GM23338 (cell line): ENCODE data around the gene PCBP3. TPM values are rescaled to one million over a fixed set of nuclear protein-coding genes. Genes with fewer than 3 reads are reported as not detected.

Experiments
- ATAC-seq: fragments of 200-7000 bp; cut with Tn5 transposase; 3 replicates; pipeline ENCODE4 v1.9.1; 2020
- DNase-seq: peaks from one replicate; pipeline ENCODE4 v3.0.0-alpha.2; 2015; ENCODE audit warnings: low spot score
- H2AFZ ChIP-seq: fragments of 200-600 bp; sonication (generic); 2 replicates; pipeline ENCODE4 v1.8.0; 2016; ENCODE audit warnings: antibody characterized with exemption, mild to moderate bottlenecking, moderate library complexity
- H3F3A ChIP-seq: fragments of 200-600 bp; sonication (generic); replicated peaks from 2 replicates; pipeline ENCODE4 v1.8.0; 2017; ENCODE audit warnings: antibody characterized with exemption, mixed run types, low read depth
- H3K27ac ChIP-seq: fragments of 200-600 bp; sonication (generic); 2 replicates; pipeline ENCODE4 v1.6.1; 2016; ENCODE audit warnings: low read depth
- H3K27me3 ChIP-seq: fragments of 200-600 bp; sonication (generic); 2 replicates; pipeline ENCODE4 v1.8.0; 2016; ENCODE audit warnings: mild to moderate bottlenecking, mixed run types, moderate library complexity; ENCODE audit not compliant: insufficient read depth
- H3K36me3 ChIP-seq: fragments of 200-600 bp; sonication (generic); 2 replicates; pipeline ENCODE4 v1.8.0; 2016; ENCODE audit warnings: mild to moderate bottlenecking; ENCODE audit not compliant: insufficient read depth
- H3K4me1 ChIP-seq: fragments of 200-600 bp; sonication (generic); 2 replicates; pipeline ENCODE4 v1.8.0; 2016; ENCODE audit warnings: mild to moderate bottlenecking, moderate library complexity; ENCODE audit not compliant: insufficient read depth
- H3K4me2 ChIP-seq: fragments of 200-600 bp; sonication (generic); 2 replicates; pipeline ENCODE4 v1.7.1; 2017; ENCODE audit warnings: mixed run types
- H3K4me3 ChIP-seq: fragments of 200-600 bp; sonication (generic); 2 replicates; pipeline ENCODE4 v1.6.1; 2016; ENCODE audit warnings: mixed run types
- H3K79me2 ChIP-seq: fragments of 200-600 bp; sonication (generic); replicated peaks from 2 replicates; pipeline ENCODE4 v1.8.0; 2017; ENCODE audit warnings: mild to moderate bottlenecking; ENCODE audit not compliant: insufficient read depth
- H3K9me2 ChIP-seq: fragments of 200-600 bp; sonication (generic); 2 replicates; pipeline ENCODE4 v1.8.0; 2017; ENCODE audit not compliant: insufficient read depth
- H4K20me1 ChIP-seq: fragments of 200-600 bp; sonication (generic); replicated peaks from 2 replicates; pipeline ENCODE4 v1.8.0; 2017; ENCODE audit warnings: mild to moderate bottlenecking; ENCODE audit not compliant: insufficient read depth
- H3K27ac Mint-ChIP-seq: 2 replicates; pipeline ENCODE4 v1.8.0; 2020; ENCODE audit warnings: inconsistent platforms, mild to moderate bottlenecking, moderate library complexity, mixed read lengths
- H3K27me3 Mint-ChIP-seq: 3 replicates; pipeline ENCODE4 v1.8.0; 2022; ENCODE audit warnings: low read depth, mild to moderate bottlenecking, moderate library complexity, mixed read lengths, inconsistent platforms; ENCODE audit not compliant: insufficient read depth, poor library complexity
- H3K36me3 Mint-ChIP-seq: 3 replicates; pipeline ENCODE4 v1.8.0; 2021; ENCODE audit warnings: low read depth, mild to moderate bottlenecking, inconsistent platforms, moderate library complexity, mixed read lengths
- H3K4me1 Mint-ChIP-seq: 3 replicates; pipeline ENCODE4 v1.8.0; 2020; ENCODE audit warnings: mild to moderate bottlenecking, inconsistent platforms, mixed read lengths
- H3K4me3 Mint-ChIP-seq: 3 replicates; pipeline ENCODE4 v1.8.0; 2021; ENCODE audit warnings: moderate library complexity, mild to moderate bottlenecking, inconsistent platforms, mixed read lengths
- H3K9me3 Mint-ChIP-seq: 3 replicates; pipeline ENCODE4 v1.8.0; 2020; ENCODE audit warnings: moderate library complexity, mild to moderate bottlenecking, inconsistent platforms, mixed read lengths
- CREB1 ChIP-seq: fragments of 250-450 bp; sonication (Bioruptor Pico); IDR thresholded peaks from 2 replicates; pipeline ENCODE4 v1.5.0; 2020; ENCODE audit warnings: low read depth, mild to moderate bottlenecking, moderate library complexity
- EZH2 ChIP-seq: fragments of 200-600 bp; sonication (generic); IDR thresholded peaks from one replicate; pipeline ENCODE4 v1.8.0; 2017; ENCODE audit warnings: antibody characterized with exemption, mild to moderate bottlenecking, low read depth; ENCODE audit not compliant: unreplicated experiment
- JUNB ChIP-seq: IDR thresholded peaks from one replicate; pipeline ENCODE4 v1.6.1; 2016; ENCODE audit warnings: antibody characterized with exemption; ENCODE audit not compliant: unreplicated experiment
- NANOG ChIP-seq: IDR thresholded peaks from 2 replicates; pipeline ENCODE4 v1.6.1; 2016; ENCODE audit warnings: antibody characterized with exemption, borderline replicate concordance
- STAT1 ChIP-seq: IDR thresholded peaks from one replicate; pipeline ENCODE4 v1.6.1; 2016; ENCODE audit warnings: antibody characterized with exemption; ENCODE audit not compliant: unreplicated experiment
- ZNF114 ChIP-seq: fragments of 250-450 bp; sonication (Bioruptor Pico); IDR thresholded peaks from 2 replicates; pipeline ENCODE4 v1.5.0; 2020; ENCODE audit warnings: mild to moderate bottlenecking, moderate library complexity
- ZNF331 ChIP-seq: fragments of 250-450 bp; sonication (Bioruptor Pico); IDR thresholded peaks from 2 replicates; pipeline ENCODE4 v1.5.0; 2020; ENCODE audit warnings: low read depth, mild to moderate bottlenecking, moderate library complexity
- polyA plus RNA-seq: library from polyadenylated mRNA; unstranded; fragments of >200 nt; fragmentation: Nextera tagmentation; extraction: Ambion mirVana; gene quantifications from 2 replicates; pipeline ENCODE4 v1.2.1, GENCODE V29; 2016
- total RNA-seq: library from RNA; depleted of rRNA; stranded (reverse); fragments of >200 nt; shearing (Covaris generic); gene quantifications from 2 replicates; pipeline ENCODE4 v1.2.3, GENCODE V29; 2014
- TF ChIP-seq, protein P1 (sequence below): fragments of 250-450 bp; sonication (Bioruptor Pico); IDR thresholded peaks from 2 replicates; pipeline ENCODE4 v1.5.0; 2020; ENCODE audit warnings: mild to moderate bottlenecking, moderate library complexity
- TF ChIP-seq, protein P2 (sequence below), 2 experiments: fragments of 200-600 bp in 1 of 2; sonication (generic) in 1 of 2; conservative IDR thresholded peaks; 2 replicates each; pipeline versions ENCODE4 v1.5.1 to v1.6.1; 2016 to 2017; ENCODE audit warnings: antibody characterized with exemption in 2 of 2, low read depth in 2 of 2, mild to moderate bottlenecking in 2 of 2, moderate library complexity in 1 of 2
- TF ChIP-seq, protein P3 (sequence below): IDR thresholded peaks from 2 replicates; pipeline ENCODE4 v1.6.1; 2016; ENCODE audit warnings: antibody characterized with exemption

The PCBP3 gene
- total and polyA plus RNA-seq, 2 experiments from 2014 or later: 7.1 to 9.1 TPM

DNA sequence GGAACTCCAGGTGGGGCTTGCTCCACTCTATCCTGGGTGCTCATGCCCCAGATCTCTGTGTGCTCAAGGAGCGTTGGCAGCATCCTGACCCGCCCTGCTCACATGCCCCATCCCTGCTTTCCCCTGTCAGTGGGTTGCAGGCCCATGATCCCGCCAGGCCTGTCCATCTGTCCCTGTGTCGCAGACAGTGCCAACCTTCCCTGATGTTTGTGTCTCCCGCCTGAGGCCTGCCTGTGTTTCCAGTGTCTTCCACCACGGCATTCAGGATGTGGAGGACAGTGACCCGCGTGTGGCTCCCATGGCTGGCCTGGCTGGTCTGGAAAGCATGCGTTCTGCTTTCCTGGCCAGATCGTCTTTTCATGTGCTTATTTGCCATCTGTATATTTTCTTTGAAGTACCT lies 82.9 kb downstream of the PCBP3 start (continued):
- TF ChIP-seq, protein P1, sequence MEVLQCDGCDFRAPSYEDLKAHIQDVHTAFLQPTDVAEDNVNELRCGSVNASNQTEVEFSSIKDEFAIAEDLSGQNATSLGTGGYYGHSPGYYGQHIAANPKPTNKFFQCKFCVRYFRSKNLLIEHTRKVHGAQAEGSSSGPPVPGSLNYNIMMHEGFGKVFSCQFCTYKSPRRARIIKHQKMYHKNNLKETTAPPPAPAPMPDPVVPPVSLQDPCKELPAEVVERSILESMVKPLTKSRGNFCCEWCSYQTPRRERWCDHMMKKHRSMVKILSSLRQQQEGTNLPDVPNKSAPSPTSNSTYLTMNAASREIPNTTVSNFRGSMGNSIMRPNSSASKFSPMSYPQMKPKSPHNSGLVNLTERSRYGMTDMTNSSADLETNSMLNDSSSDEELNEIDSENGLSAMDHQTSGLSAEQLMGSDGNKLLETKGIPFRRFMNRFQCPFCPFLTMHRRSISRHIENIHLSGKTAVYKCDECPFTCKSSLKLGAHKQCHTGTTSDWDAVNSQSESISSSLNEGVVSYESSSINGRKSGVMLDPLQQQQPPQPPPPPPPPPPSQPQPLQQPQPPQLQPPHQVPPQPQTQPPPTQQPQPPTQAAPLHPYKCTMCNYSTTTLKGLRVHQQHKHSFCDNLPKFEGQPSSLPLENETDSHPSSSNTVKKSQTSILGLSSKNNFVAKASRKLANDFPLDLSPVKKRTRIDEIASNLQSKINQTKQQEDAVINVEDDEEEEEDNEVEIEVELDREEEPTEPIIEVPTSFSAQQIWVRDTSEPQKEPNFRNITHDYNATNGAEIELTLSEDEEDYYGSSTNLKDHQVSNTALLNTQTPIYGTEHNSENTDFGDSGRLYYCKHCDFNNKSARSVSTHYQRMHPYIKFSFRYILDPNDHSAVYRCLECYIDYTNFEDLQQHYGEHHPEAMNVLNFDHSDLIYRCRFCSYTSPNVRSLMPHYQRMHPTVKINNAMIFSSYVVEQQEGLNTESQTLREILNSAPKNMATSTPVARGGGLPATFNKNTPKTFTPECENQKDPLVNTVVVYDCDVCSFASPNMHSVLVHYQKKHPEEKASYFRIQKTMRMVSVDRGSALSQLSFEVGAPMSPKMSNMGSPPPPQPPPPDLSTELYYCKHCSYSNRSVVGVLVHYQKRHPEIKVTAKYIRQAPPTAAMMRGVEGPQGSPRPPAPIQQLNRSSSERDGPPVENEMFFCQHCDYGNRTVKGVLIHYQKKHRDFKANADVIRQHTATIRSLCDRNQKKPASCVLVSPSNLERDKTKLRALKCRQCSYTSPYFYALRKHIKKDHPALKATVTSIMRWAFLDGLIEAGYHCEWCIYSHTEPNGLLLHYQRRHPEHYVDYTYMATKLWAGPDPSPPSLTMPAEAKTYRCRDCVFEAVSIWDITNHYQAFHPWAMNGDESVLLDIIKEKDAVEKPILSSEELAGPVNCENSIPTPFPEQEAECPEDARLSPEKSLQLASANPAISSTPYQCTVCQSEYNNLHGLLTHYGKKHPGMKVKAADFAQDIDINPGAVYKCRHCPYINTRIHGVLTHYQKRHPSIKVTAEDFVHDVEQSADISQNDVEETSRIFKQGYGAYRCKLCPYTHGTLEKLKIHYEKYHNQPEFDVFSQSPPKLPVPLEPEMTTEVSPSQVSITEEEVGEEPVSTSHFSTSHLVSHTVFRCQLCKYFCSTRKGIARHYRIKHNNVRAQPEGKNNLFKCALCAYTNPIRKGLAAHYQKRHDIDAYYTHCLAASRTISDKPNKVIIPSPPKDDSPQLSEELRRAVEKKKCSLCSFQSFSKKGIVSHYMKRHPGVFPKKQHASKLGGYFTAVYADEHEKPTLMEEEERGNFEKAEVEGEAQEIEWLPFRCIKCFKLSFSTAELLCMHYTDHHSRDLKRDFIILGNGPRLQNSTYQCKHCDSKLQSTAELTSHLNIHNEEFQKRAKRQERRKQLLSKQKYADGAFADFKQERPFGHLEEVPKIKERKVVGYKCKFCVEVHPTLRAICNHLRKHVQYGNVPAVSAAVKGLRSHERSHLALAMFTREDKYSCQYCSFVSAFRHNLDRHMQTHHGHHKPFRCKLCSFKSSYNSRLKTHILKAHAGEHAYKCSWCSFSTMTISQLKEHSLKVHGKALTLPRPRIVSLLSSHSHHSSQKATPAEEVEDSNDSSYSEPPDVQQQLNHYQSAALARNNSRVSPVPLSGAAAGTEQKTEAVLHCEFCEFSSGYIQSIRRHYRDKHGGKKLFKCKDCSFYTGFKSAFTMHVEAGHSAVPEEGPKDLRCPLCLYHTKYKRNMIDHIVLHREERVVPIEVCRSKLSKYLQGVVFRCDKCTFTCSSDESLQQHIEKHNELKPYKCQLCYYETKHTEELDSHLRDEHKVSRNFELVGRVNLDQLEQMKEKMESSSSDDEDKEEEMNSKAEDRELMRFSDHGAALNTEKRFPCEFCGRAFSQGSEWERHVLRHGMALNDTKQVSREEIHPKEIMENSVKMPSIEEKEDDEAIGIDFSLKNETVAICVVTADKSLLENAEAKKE: no peak
- TF ChIP-seq ZNF331 (CRISPR knock-in tag) (no peak), STAT1 (no peak), ZNF114 (CRISPR knock-in tag) (no peak)

DNA sequence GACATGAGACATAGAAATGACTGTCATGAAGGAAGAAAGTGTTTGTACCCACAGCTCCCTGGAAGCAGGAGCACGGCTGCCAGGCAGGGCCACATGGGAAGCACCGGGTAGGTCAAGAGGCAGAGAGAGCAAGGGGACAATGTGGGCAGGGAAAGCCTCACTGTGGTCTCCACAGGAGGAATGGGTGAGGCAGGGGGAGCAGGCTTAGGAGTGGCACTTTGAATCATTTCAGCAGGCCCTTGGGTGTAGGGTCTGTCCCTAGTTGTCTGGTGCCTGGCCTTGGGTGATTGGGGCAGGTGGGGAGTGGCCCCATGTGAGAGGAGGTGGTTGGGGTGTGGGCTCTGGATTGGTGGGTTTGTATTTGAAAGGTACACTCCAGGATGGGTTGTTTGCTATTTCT lies 83.9 kb downstream of the PCBP3 start:
- H3K36me3 Mint-ChIP-seq: no peaks in the 10 kb centered on the region
- H3K4me1 Mint-ChIP-seq: peaks cover 7% of the 10 kb centered on the region
- Histone ChIP-seq H3K4me2 (no peak overlapping the region), H3K4me3 (no peak overlapping the region), H3F3A (no peaks in the 10 kb centered on the region), H3K79me2 (no peaks in the 10 kb centered on the region), H3K9me2 (no peaks in the 10 kb centered on the region), H3K27me3 (no peaks in the 10 kb centered on the region), H3K4me1 (no peaks in the 10 kb centered on the region), H3K36me3 (no peaks in the 10 kb centered on the region), H4K20me1 (no peaks in the 10 kb centered on the region), H2AFZ (no peak overlapping the region), H3K27ac (no peak overlapping the region)
- peak; percentile 25; the same call in 1 of the 3 replicates for ATAC-seq
- peaks cover 2% of the 10 kb centered on the region for H3K27me3 Mint-ChIP-seq
- no peak overlapping the region for H3K4me3 Mint-ChIP-seq
- no peak overlapping the region for H3K27ac Mint-ChIP-seq
- H3K9me3 Mint-ChIP-seq: no peaks in the 10 kb centered on the region
- DNase-seq: no peak
- TF ChIP-seq EZH2: no peak
- no peak for TF ChIP-seq JUNB
- TF ChIP-seq, protein P2, sequence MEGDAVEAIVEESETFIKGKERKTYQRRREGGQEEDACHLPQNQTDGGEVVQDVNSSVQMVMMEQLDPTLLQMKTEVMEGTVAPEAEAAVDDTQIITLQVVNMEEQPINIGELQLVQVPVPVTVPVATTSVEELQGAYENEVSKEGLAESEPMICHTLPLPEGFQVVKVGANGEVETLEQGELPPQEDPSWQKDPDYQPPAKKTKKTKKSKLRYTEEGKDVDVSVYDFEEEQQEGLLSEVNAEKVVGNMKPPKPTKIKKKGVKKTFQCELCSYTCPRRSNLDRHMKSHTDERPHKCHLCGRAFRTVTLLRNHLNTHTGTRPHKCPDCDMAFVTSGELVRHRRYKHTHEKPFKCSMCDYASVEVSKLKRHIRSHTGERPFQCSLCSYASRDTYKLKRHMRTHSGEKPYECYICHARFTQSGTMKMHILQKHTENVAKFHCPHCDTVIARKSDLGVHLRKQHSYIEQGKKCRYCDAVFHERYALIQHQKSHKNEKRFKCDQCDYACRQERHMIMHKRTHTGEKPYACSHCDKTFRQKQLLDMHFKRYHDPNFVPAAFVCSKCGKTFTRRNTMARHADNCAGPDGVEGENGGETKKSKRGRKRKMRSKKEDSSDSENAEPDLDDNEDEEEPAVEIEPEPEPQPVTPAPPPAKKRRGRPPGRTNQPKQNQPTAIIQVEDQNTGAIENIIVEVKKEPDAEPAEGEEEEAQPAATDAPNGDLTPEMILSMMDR (conservative IDR thresholded peaks at IDR 0.05; ENCODE audit: low read depth in 2 of 2): no peak
- TF ChIP-seq STAT1: no peak
- TF ChIP-seq, protein P3, sequence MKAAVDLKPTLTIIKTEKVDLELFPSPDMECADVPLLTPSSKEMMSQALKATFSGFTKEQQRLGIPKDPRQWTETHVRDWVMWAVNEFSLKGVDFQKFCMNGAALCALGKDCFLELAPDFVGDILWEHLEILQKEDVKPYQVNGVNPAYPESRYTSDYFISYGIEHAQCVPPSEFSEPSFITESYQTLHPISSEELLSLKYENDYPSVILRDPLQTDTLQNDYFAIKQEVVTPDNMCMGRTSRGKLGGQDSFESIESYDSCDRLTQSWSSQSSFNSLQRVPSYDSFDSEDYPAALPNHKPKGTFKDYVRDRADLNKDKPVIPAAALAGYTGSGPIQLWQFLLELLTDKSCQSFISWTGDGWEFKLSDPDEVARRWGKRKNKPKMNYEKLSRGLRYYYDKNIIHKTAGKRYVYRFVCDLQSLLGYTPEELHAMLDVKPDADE: no peak
- TF ChIP-seq CREB1 (CRISPR knock-in tag): no peak
- TF ChIP-seq NANOG: no peak
